NCI-H1048 (cell line): ENCODE results near the gene KRT76.
"Not testable (repeated sequence)": the region's sequence is repeated elsewhere in the genome, so short reads cannot be mapped to it uniquely, and the experiment has no call there.

Experiments used
- DNase-seq: peaks from one replicate; lab custom pipeline; 2025; lab: John Stamatoyannopoulos, UW

KRT76 gene

GRCh38 chr12:52796839-52797528, 19.8 kb upstream of the KRT76 start:
- no peak for DNase-seq

GRCh38 chr12:52796429-52796794, 19.3 kb upstream of the KRT76 start:
- no peak for DNase-seq

- no peak for DNase-seq
Measured at GRCh38 chr12:52795694-52796428, 18.7 kb upstream of the KRT76 start, which contains the start of gene KRT3. KRT3 (minus strand) TSS chr12:52796117; CDS start chr12:52796042, 75 bp downstream.

- DNase-seq, result not testable (repeated sequence)
Measured at GRCh38 chr12:52795332-52795674, 18.2 kb upstream of the KRT76 start.

GRCh38 chr12:52794479-52795331, 17.6 kb upstream of the KRT76 start:
- no peak for DNase-seq

GRCh38 chr12:52792185-52793029, 15.3 kb upstream of the KRT76 start:
- no peak for DNase-seq

- no peak for DNase-seq
Measured at GRCh38 chr12:52791271-52792184, 14.4 kb upstream of the KRT76 start.

- no peak for DNase-seq
Measured at GRCh38 chr12:52790427-52791270, 13.5 kb upstream of the KRT76 start.

- DNase-seq, result no peak
Measured at GRCh38 chr12:52789637-52790426, 12.7 kb upstream of the KRT76 start.

- DNase-seq, result no peak
Measured at GRCh38 chr12:52788876-52789636, 11.9 kb upstream of the KRT76 start.

GRCh38 chr12:52788192-52788875, 11.2 kb upstream of the KRT76 start:
- DNase-seq, result no peak

- no peak for DNase-seq
Measured at GRCh38 chr12:52787324-52788191, 10.4 kb upstream of the KRT76 start.

- DNase-seq, result no peak
Measured at GRCh38 chr12:52784909-52785308, 7.8 kb upstream of the KRT76 start.

- DNase-seq, result no peak
Measured at GRCh38 chr12:52783563-52784316, 6.6 kb upstream of the KRT76 start.

- no peak for DNase-seq
Measured at GRCh38 chr12:52782502-52782901, 5.4 kb upstream of the KRT76 start.
